OCI-LY7 (cell line): ENCODE data around the gene HMCN1. TPM values are rescaled to one million over a fixed set of nuclear protein-coding genes. Genes with fewer than 3 reads are reported as not detected.

ENCODE experiments used
- BruUV-seq: library from RNA; stranded (reverse); fragments of 400-500 nt; replicated peaks from 2 replicates; lab custom pipeline; 2021; lab: Mats Ljungman, UMichigan
- CTCF ChIA-PET: fragments of 300-600 bp; sonication (Branson Sonifier 250); formaldehyde crosslinking; loops from one replicate; lab custom pipeline; 2022; ENCODE audit warnings: antibody characterized with exemption; ENCODE audit not compliant: unreplicated experiment; lab: Charles Lee
- POLR2A ChIA-PET: fragments of 300-600 bp; sonication (Branson Sonifier 250); formaldehyde crosslinking; loops from one replicate; lab custom pipeline; 2022; ENCODE audit warnings: antibody characterized with exemption; lab: Charles Lee
- DNase-seq: peaks from one replicate; pipeline ENCODE4 v3.0.0-alpha.2; 2015; ENCODE audit warnings: low spot score
- H2AFZ ChIP-seq: fragments of 200-600 bp; sonication (generic), shearing (Covaris generic); 2 replicates; pipeline ENCODE4 v1.6.1; 2014; ENCODE audit warnings: mild to moderate bottlenecking, antibody characterized with exemption, low read length, moderate library complexity
- H3K27ac ChIP-seq: fragments of 200-600 bp; sonication (generic); 2 replicates; pipeline ENCODE4 v1.5.1; 2014; ENCODE audit warnings: mixed run types, low read depth, mild to moderate bottlenecking, moderate library complexity, low read length, inconsistent platforms; ENCODE audit not compliant: poor library complexity, severe bottlenecking
- H3K36me3 ChIP-seq: fragments of 200-600 bp; sonication (generic); 2 replicates; pipeline ENCODE4 v1.6.1; 2014; ENCODE audit warnings: mild to moderate bottlenecking, antibody characterized with exemption, low read length, moderate library complexity, mixed read lengths; ENCODE audit not compliant: insufficient read depth
- H3K4me1 ChIP-seq: fragments of 200-600 bp; sonication (generic); 2 replicates; pipeline ENCODE4 v1.5.1; 2014; ENCODE audit warnings: mild to moderate bottlenecking, low read length; ENCODE audit not compliant: insufficient read depth, poor library complexity, severe bottlenecking
- H3K4me2 ChIP-seq: fragments of 200-600 bp; sonication (generic); 2 replicates; pipeline ENCODE4 v1.6.1; 2014; ENCODE audit warnings: mild to moderate bottlenecking, low read length
- H3K4me3 ChIP-seq: fragments of 200-600 bp; sonication (generic); 2 replicates; pipeline ENCODE4 v1.5.1; 2014; ENCODE audit warnings: mild to moderate bottlenecking, low read depth, low read length; ENCODE audit not compliant: poor library complexity, severe bottlenecking
- H3K79me2 ChIP-seq: fragments of 200-600 bp; sonication (generic); 2 replicates; pipeline ENCODE4 v1.6.1; 2016; ENCODE audit warnings: low read depth, mild to moderate bottlenecking, low read length, moderate library complexity, mixed read lengths; ENCODE audit not compliant: insufficient read depth
- H3K9me2 ChIP-seq: fragments of 200-600 bp; sonication (generic); 2 replicates; pipeline ENCODE4 v1.6.1; 2016; ENCODE audit warnings: mild to moderate bottlenecking, low read length, mixed read lengths; ENCODE audit not compliant: insufficient read depth
- H3K9me3 ChIP-seq: fragments of 200-600 bp; sonication (generic); 2 replicates; pipeline ENCODE4 v1.6.1; 2014; ENCODE audit warnings: mild to moderate bottlenecking, mixed run types, low read length, mixed read lengths
- H4K20me1 ChIP-seq: fragments of 200-600 bp; sonication (generic); 2 replicates; pipeline ENCODE4 v1.6.1; 2014; ENCODE audit warnings: mild to moderate bottlenecking, antibody characterized with exemption, low read length, moderate library complexity, mixed read lengths; ENCODE audit not compliant: insufficient read depth
- CTCF ChIP-seq: fragments of 200-600 bp; sonication (generic); conservative IDR thresholded peaks from 2 replicates; pipeline ENCODE4 v1.5.1; 2014; ENCODE audit warnings: mild to moderate bottlenecking, antibody characterized with exemption, low read length, moderate library complexity, mixed read lengths
- EZH2phosphoT487 ChIP-seq: fragments of 200-600 bp; sonication (generic); IDR thresholded peaks from 2 replicates; pipeline ENCODE4 v1.6.1; 2018; ENCODE audit warnings: low read depth, borderline replicate concordance, mild to moderate bottlenecking, mixed run types, antibody characterized with exemption, low read length, moderate library complexity, mixed read lengths
- intact Hi-C: fragments of 100-400 bp; cut with micrococcal nuclease; formaldehyde crosslinking; loops from one replicate; pipeline ENCODE4 v1.10.0; 2022; ENCODE audit not compliant: unreplicated experiment
- total RNA-seq, 2 experiments: library from RNA; depleted of rRNA in 1 of 2; stranded (reverse); fragments of >200 nt in 1 of 2; shearing (Covaris generic) in 1 of 2; gene quantifications; 2 replicates each; pipeline ENCODE4 v1.2.3, GENCODE V29; 2014 to 2022

HMCN1 gene
- total RNA-seq, 2 experiments from 2014 or later: 0.02 TPM; not detected in 1

- Histone ChIP-seq H3K4me1 (peaks cover 11% of the 10 kb centered on the region), H3K9me2 (no peaks in the 10 kb centered on the region), H2AFZ (peak overlapping the region; percentile 73), H3K36me3 (no peaks in the 10 kb centered on the region), H3K4me3 (no peak overlapping the region), H3K79me2 (no peaks in the 10 kb centered on the region), H3K9me3 (no peaks in the 10 kb centered on the region), H3K27ac (no peak overlapping the region), H3K4me2 (0 out of 2 replicates have a peak overlapping the region, but pooled peaks have one; percentile 4), H4K20me1 (no peaks in the 10 kb centered on the region)
- TF ChIP-seq CTCF (peak; percentile 94), EZH2phosphoT487 (no peak)
- POLR2A ChIA-PET: interaction anchor here (0.7 kb wide), 1 partner anchor 465 kb away, joined by 3 read pairs; no protein-coding TSS in a partner anchor
- intact Hi-C loops: loop anchor here (1.0 to 10.0 kb wide), 7 partner anchors 57 to 1408 kb away; partner anchors contain the start of gene IVNS1ABP
- BruUV-seq: no TSS peak
- CTCF ChIA-PET: no interaction called here
- peak; percentile 81 for DNase-seq
These were observed 478.5 kb downstream of the HMCN1 start for GRCh38 chr1:186212568-186213224.

GRCh38 chr1:186213225-186213607 lies 479.0 kb downstream of the HMCN1 start:
- no peak overlapping the region for H3K4me3 ChIP-seq
- H4K20me1 ChIP-seq: no peaks in the 10 kb centered on the region
- intact Hi-C loops: loop anchor here (5.0 to 10.0 kb wide), 3 partner anchors 218 to 1408 kb away; partner anchors contain the start of gene IVNS1ABP
- no peaks in the 10 kb centered on the region for H3K36me3 ChIP-seq
- no TSS peak for BruUV-seq
- CTCF ChIA-PET: no interaction called here
- 0 out of 2 replicates have a peak overlapping the region, but pooled peaks have one; percentile 4 for H3K4me2 ChIP-seq
- H2AFZ ChIP-seq: peak overlapping the region; percentile 73
- no peak for TF ChIP-seq EZH2phosphoT487
- TF ChIP-seq CTCF: no peak
- no peak overlapping the region for H3K27ac ChIP-seq
- POLR2A ChIA-PET: no interaction called here
- peaks cover 11% of the 10 kb centered on the region for H3K4me1 ChIP-seq
- no peaks in the 10 kb centered on the region for H3K79me2 ChIP-seq
- no peaks in the 10 kb centered on the region for H3K9me3 ChIP-seq
- DNase-seq: no peak
- H3K9me2 ChIP-seq: no peaks in the 10 kb centered on the region

GRCh38 chr1:186214791-186215190 lies 480.6 kb downstream of the HMCN1 start:
- no peak for DNase-seq
- Histone ChIP-seq H3K9me3 (no peaks in the 10 kb centered on the region), H3K36me3 (no peaks in the 10 kb centered on the region), H4K20me1 (no peaks in the 10 kb centered on the region), H3K4me1 (peaks cover 25% of the 10 kb centered on the region), H3K27ac (no peak overlapping the region), H3K9me2 (no peaks in the 10 kb centered on the region), H3K4me3 (no peak overlapping the region), H3K79me2 (no peaks in the 10 kb centered on the region), H2AFZ (no peak overlapping the region), H3K4me2 (no peak overlapping the region)
- intact Hi-C loops: loop anchor here (5.0 to 10.0 kb wide), 3 partner anchors 220 to 1410 kb away; partner anchors contain the start of gene IVNS1ABP
- POLR2A ChIA-PET: interaction anchor here (1.0 to 1.4 kb wide), 4 partner anchors 13 to 160 kb away, joined by 3 to 7 read pairs (median 4); partner anchors contain the start of gene TPR
- TF ChIP-seq CTCF (no peak), EZH2phosphoT487 (no peak)
- BruUV-seq: no TSS peak
- CTCF ChIA-PET: no interaction called here
